Sigmoid colon (tissue), 7 donors: ENCODE results near the gene HRG. TPM values are rescaled to one million over a fixed set of nuclear protein-coding genes. Genes with fewer than 3 reads are reported as not detected.
"Not testable (repeated sequence)": the region's sequence is repeated elsewhere in the genome, so short reads cannot be mapped to it uniquely, and the experiment has no call there.

Source experiments
- DNase-seq: peaks from one replicate; pipeline ENCODE4 v3.0.0-alpha.2; 2019
- H3K27ac ChIP-seq, 4 donors: fragments of 200-600 bp; sonication (generic); one replicate each; pipeline ENCODE4 v1.5.1; 2016 to 2019; ENCODE audit warnings: mild to moderate bottlenecking in 1 of 4
- H3K27me3 ChIP-seq, 3 donors: fragments of 200-600 bp; sonication (generic); one replicate each; pipeline ENCODE4 v1.5.1; 2019; ENCODE audit warnings: mild to moderate bottlenecking in 1 of 3
- H3K36me3 ChIP-seq, 4 donors: fragments of 200-600 bp; sonication (generic); one replicate each; pipeline ENCODE4 v1.5.1; 2016 to 2019
- H3K4me1 ChIP-seq, 4 donors: fragments of 200-600 bp; sonication (generic); one replicate each; pipeline ENCODE4 v1.5.1; 2017 to 2019
- H3K4me3 ChIP-seq, 4 donors: fragments of 200-600 bp; sonication (generic); one replicate each; pipeline ENCODE4 v1.5.1; 2017 to 2019; ENCODE audit warnings: mild to moderate bottlenecking in 2 of 4, moderate library complexity in 1 of 4
- H3K9me3 ChIP-seq, 4 donors: fragments of 200-600 bp in 3 of 4; sonication (generic) in 3 of 4; one replicate each; pipeline versions ENCODE4 v1.5.1 to v1.6.1; 2013 to 2019
- CTCF ChIP-seq, 4 experiments: fragments of 450-650 bp in 3 of 4; fragments of 200-600 bp in 1 of 4; IDR thresholded peaks; one replicate each; pipeline ENCODE4 v1.5.1; 2016 to 2019; ENCODE audit warnings: antibody characterized with exemption in 4 of 4, mild to moderate bottlenecking in 3 of 4, moderate library complexity in 2 of 4
- EP300 ChIP-seq, 4 donors: sonication (generic); formaldehyde crosslinking; IDR thresholded peaks; one replicate each; pipeline ENCODE4 v1.6.1; 2017; ENCODE audit warnings: antibody characterized with exemption in 4 of 4
- POLR2A ChIP-seq, 2 donors: fragments of 450-650 bp; IDR thresholded peaks; one replicate each; pipeline ENCODE4 v1.6.1; 2016; ENCODE audit warnings: antibody characterized with exemption in 2 of 2, mild to moderate bottlenecking in 2 of 2, moderate library complexity in 2 of 2
- POLR2AphosphoS5 ChIP-seq, 4 donors: sonication (generic); formaldehyde crosslinking; IDR thresholded peaks; one replicate each; pipeline ENCODE4 v1.6.1; 2017; ENCODE audit warnings: antibody characterized with exemption in 4 of 4
- WGBS, 2 donors: extraction: QIAGEN DNeasy Blood & Tissue Kit; methylation state at CpG; one replicate each; pipeline ENCODE4 v1.1.7; 2013; 5-methylcytosine and 5-hydroxymethylcytosine counted together
- intact Hi-C: fragments of 100-400 bp; cut with DNase I; formaldehyde crosslinking; loops from one replicate; pipeline ENCODE4 v1.15.1; 2023
- polyA plus RNA-seq, 3 donors: library from polyadenylated mRNA; stranded (reverse); fragments of 200-250 nt; gene quantifications; one replicate each; pipeline ENCODE4 v1.2.3, GENCODE V29; 2013
- total RNA-seq, 4 donors: library from RNA; depleted of rRNA; stranded (reverse); fragments of >200 nt; gene quantifications; one replicate each; pipeline ENCODE4 v1.1.0, GENCODE V29; 2016
- donor health status: healthy with polysubstance abuse.
- donor health status: Bipolar disorder and iron deficiency.
- donor health status: healthy.

Gene HRG
- total and polyA plus RNA-seq, 7 donors: 0.04 TPM; not detected in 6

GRCh38 chr3:186700267-186700666 is 34.5 kb downstream of the HRG start:
- WGBS, 2 donors: 90 to 93% methylated on average over 3 of the region's 3 CpGs
- no peak overlapping the region for H3K27ac ChIP-seq
- H3K4me1 ChIP-seq: no peaks in the 10 kb centered on the region
- DNase-seq: no peak
- intact Hi-C loops: no loop called here
- no peak overlapping the region for H3K4me3 ChIP-seq
- TF ChIP-seq POLR2AphosphoS5 (IDR thresholded peaks at IDR 0.05) (no peak), POLR2A (IDR thresholded peaks at IDR 0.05) (no peak), EP300 (IDR thresholded peaks at IDR 0.05) (no peak), CTCF (IDR thresholded peaks at IDR 0.05) (no peak)
- H3K9me3 ChIP-seq: no peaks in the 10 kb centered on the region
- H3K27me3 ChIP-seq: no peaks in the 10 kb centered on the region
- H3K36me3 ChIP-seq: no peaks in the 10 kb centered on the region

GRCh38 chr3:186702451-186702850 is 36.6 kb downstream of the HRG start:
- DNase-seq, intact Hi-C loops, H3K36me3 ChIP-seq, H3K27ac ChIP-seq, H3K9me3 ChIP-seq, H3K4me3 ChIP-seq, H3K27me3 ChIP-seq, H3K4me1 ChIP-seq: not testable (repeated sequence)

- Histone ChIP-seq H3K36me3 (no peaks in the 10 kb centered on the region), H3K4me3 (no peak overlapping the region), H3K4me1 (no peaks in the 10 kb centered on the region), H3K27ac (no peak overlapping the region), H3K27me3 (no peaks in the 10 kb centered on the region), H3K9me3 (no peaks in the 10 kb centered on the region)
- TF ChIP-seq POLR2AphosphoS5 (IDR thresholded peaks at IDR 0.05): no peak
- TF ChIP-seq EP300 (IDR thresholded peaks at IDR 0.05): no peak
- TF ChIP-seq CTCF (IDR thresholded peaks at IDR 0.05): no peak
- no peak for TF ChIP-seq POLR2A (IDR thresholded peaks at IDR 0.05)
- no peak for DNase-seq
- 64 to 79% methylated on average over 6 of the region's 6 CpGs for WGBS, 2 donors
- intact Hi-C loops: no loop called here
These were observed 40.3 kb downstream of the HRG start for GRCh38 chr3:186705882-186706780.

- WGBS, 2 donors: 81 to 82% methylated on average over 6 of the region's 6 CpGs
- DNase-seq: no peak
- Histone ChIP-seq H3K36me3 (no peaks in the 10 kb centered on the region), H3K4me1 (no peaks in the 10 kb centered on the region), H3K9me3 (no peaks in the 10 kb centered on the region), H3K4me3 (no peak overlapping the region), H3K27me3 (no peaks in the 10 kb centered on the region), H3K27ac (no peak overlapping the region)
- intact Hi-C loops: no loop called here
- TF ChIP-seq CTCF (IDR thresholded peaks at IDR 0.05): no peak
- TF ChIP-seq POLR2AphosphoS5 (IDR thresholded peaks at IDR 0.05): no peak
- no peak for TF ChIP-seq POLR2A (IDR thresholded peaks at IDR 0.05)
- no peak for TF ChIP-seq EP300 (IDR thresholded peaks at IDR 0.05)
These were observed 43.3 kb downstream of the HRG start for GRCh38 chr3:186708983-186709679.

- WGBS, 2 donors: 88 to 90% methylated on average over 4 of the region's 4 CpGs
- intact Hi-C loops, H3K36me3 ChIP-seq, H3K27me3 ChIP-seq, H3K4me3 ChIP-seq, H3K9me3 ChIP-seq, H3K27ac ChIP-seq, DNase-seq, H3K4me1 ChIP-seq: not testable (repeated sequence)
These were observed 44.9 kb downstream of the HRG start for GRCh38 chr3:186710694-186711093.
